GM18861 (cell line): ENCODE measurements around the gene LBX2.

Experiments used
- ATAC-seq: cut with Tn5 transposase; IDR thresholded peaks from one replicate; pipeline ENCODE4 v1.9.1; 2021; ENCODE audit not compliant: unreplicated experiment

The LBX2 gene

DNA sequence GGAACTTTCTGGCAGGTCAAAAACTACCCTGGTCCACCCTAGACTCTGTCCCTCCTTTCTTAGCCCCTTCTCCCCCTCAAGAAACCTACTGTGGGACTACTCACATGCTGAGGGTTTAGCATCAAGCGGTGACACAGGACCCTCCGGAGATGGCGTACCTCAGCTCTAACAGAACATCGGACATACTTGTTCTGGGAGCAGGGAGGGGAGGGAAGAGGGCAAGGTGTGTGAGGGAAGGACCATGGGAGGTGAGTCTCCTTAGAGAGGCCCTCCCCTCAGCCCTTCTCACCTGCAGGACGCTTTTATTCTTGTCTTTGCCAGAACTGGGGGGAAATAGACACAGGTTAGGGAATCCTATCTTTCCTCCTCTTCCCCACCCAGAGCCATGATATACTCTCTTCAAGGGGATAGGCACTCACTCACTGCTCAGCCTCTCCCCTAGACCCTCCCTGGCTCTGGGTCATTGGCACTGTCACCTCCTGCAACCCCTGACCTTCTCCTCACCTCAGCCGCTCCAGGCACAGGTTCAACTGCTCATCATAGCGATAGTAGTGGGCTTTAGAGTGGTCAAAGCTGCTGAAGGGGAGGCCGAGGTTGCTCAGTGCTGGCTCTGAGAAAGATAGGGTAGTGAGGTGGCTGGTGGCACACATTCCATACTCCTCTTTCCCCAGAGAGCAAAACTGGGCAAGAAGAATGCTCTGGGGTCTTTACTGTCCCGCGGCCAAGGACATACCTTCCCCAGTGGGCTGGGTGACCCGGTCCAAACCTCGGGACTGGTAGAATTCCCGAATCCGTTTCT lies 6.2 kb upstream of the LBX2 start:
- ATAC-seq = no peak

DNA sequence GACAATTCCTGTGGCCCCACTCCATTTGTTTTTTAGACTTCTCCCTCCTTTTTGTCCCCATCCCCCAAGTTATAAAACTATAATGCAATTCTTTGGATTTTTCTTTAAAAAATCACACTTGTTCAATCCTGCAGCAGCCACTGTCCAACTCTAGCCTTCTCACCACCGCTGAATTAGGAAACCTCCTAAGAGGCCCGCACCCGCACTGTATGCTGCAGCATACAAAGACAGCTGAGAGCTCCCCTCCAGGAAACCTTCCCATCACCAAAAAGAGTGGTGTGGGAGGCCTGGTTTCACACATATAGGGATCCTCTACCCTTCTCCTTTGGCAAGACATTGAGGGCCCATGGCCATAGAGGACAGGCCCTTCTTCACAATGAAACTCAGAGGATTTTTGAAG lies 5.2 kb upstream of the LBX2 start:
- no peak for ATAC-seq

DNA sequence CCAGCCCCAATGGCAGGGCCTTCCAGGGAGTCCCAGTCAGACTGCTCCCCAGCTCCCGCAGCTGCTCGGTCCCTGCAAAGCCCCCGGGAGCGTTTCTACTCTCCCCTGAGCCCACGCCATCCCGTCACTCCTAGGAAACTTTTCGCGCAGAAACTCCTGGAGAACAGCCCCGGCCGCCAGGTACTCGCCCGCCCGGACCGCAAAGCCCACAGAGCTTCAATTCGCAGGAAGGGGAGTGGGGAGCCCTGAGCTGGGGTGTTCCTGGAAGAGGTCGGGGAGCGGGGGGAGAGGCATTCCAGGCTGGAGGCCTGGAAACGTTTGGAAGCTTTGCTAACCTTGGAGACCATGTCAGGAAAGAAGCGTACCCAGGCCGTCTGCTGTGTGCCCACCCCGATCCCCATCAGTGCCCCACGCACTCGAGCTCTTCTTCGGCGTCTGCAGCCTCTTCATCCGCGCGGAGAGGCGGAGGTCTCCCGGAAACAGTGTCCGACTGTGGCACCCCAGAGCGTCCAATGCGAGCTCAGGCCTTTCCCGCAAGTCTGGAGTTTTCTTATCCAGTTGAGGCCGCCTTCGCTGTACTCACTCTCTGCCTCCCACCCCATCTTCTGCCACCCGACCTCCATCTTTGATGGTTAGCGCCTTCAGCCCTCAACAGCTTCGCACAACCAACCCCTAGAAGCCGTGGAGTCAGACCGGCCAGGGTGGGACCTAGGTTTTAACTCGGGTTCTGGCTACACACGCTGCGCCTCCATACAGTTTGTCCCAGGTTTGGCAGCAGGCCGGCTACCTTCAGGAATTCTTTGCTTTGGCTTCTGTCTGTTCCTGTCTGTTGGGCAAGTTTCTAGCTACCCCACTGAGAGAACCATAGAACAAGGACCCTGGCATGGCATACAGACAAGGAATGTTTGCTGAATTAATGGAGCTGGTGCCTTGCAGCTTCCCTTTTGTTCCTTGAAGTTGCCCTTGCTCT lies 4.4 kb upstream of the LBX2 start:
- no peak for ATAC-seq

DNA sequence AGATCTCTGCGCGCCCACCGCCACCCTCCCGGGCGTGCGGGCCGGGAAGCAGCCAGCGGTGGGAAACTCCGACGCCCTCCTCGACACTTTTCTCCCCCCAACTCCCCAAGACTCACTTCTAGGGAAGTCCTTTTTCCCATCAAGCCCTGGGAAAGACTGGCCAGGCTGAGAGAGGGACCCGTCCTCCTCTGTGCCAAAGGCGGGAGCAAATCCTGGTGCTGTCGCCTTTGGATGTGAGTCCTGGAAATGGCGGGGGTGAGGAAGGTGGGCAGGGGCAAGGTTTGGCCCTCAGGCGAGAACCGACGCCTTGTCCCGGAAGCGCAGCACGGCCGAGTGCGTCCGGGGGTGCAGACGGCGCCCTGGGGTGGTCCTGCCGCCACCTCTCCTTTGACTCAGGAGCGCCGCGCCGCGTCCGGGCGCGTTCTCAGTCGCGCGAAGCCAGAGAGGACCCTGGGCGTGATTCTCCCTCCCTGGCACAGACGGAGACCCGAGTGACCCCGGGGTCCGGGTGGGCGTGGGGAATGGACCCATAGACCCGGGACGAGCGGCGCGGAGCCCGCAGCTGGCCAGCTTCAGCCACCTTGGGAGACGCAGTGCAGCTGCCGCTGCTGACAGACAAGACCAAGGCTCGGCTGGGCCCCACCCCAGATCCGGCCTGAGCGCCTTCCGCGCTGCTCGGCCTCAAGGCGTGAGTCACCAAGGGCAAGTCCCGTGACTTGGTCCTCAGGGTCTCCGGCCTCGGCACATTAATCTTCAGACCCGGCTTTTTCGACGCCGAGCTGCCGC lies 3.5 kb upstream of the LBX2 start:
- ATAC-seq = peak; percentile 45

DNA sequence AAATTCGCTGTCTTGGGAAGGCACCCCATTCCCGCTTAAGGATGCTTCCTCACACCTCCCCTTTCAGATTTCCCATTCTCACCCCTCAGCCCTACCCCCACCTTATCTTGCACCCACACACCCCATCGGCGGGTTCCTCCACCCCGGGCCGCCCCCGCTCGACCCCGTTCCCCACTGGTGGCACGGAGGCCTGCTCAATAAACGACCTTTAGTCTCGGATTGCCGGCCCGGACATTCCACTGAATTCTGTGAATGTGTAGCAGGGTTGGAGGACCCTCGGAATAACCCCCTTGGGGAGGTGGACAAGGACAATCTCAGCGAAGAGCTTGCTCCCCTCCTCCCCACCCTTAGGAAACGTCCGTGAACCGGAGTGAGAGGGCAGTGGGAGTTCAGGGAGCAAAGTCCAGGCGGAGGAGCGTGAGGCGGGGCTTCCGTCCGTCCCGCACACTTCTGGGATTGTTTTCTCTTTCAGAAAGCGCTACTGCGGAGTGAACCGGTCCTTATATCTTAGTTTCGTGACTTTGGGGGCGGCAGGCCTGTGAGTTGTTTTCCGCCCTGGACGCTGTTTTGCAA lies 2.8 kb upstream of the LBX2 start:
- no peak for ATAC-seq

DNA sequence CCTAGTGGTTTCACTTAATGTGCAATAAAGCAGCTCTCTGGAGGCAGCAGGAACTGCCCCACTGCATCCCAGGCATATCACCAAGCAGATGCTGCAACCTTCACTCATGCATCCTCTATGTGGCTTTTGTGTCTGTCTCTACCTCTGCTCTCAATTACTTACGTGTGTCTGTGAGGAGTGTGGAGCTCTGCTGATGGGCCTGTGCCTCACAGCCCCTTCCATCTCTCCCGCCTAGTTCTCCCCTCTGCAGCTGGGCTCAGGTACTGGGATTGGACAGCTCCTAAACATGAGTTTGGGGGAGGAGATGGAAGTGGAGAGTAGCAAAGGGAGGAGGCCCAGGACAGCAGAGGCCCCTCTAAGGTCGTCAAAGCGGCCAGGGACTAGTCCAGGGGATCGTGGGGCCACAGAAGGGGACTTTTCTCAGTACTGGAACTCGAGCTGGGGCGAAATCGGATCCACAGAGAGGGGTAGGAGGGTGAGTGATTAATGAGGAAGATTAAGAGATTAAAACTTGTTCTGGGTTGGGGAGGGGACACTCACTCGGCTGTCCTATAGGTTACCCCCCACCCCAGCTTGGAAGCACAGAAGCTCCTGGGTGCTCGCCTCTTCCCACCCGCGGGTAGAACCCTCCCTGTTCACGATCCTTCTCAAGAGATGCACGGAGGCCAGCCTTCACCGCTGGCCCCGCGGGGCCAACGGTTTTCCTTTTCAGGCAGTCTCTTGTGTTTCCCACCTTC lies 2.1 kb upstream of the LBX2 start:
- no peak for ATAC-seq

DNA sequence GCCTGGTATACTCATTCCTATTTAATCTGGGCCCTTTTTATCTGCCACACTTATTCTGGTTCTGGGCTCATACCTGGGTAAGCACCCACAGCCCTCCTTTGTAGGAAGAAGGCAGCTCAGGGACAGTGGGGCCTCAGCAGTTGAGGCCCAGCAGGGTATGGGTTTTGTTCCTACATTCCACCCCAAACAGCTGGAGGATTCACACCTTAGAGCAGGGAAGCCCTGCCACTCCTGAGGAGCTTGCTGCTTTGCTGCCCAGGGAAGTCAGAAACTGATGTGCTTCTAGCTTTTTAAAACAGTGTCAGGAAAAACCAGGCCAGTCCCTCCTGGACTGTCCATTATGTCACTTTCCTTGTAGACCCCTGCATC lies 1.2 kb upstream of the LBX2 start:
- ATAC-seq = no peak

DNA sequence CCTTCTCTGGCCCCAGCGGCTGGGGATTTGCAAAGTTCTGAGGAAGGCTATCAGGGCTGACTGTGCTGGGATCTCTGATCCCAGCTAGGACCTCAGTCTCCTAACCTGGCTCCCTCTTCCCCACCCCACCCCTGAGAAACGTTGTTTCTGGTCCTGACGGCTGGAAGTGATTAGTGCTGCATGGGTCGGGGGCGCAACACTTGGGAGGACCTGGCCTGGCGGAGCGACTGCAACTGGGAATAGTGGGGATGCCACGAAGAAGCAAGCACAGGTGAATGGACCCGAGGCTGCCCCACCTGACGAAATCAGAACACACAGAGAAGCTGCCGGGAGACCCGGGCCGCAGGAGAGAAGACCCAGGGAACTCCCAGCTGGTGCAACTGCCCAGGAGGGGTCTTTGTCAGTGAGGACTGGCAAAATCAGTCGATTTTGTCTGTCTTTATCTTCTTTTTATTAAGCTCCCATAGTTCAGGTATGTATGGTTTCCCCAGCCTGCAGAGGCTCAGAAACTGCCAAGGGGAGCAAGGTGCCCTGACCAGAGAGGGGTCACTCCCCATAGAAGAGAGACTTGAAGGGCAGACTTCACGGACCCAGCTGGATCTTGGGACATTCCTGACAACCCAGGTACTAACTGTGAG lies 656 bp upstream of the LBX2 start:
- ATAC-seq = no peak

DNA sequence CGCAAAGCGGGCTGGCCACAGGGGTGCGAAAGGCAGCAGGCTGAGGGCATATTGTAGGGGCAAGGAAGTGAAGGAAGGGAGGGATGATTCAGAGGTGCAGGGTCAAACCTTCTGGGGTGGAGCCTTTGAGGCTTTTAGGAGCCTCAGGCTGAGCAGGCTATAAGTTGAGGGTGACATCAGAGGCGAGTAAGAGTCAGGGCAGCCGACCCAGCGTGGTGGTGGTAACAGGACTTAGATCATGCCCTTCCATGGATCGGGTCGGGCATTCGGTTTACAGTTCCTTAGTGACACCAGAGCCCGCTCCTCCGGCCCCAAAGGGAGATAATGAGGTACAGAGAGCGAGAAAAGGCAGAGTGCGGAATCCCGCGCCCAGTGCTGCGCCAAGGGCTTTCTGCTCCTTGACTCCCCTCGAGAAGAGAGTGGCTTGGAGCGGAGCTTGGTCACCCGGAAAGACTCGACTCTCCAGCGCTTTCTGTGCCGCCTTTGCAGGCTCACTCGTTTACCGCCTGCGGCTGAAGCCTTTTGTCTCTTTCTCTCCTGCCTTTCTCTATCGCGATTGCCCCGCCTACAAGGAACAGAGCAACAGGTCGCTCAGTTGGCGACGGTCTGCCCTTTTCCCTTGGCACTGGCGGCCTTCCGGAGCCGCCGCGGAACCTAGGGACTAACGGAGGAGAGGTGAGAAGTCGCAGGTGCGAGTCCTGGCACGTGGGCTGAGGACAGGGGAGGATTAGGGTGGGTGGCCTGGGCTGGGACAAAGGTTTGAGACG lies 720 bp downstream of the LBX2 start:
- ATAC-seq = no peak

DNA sequence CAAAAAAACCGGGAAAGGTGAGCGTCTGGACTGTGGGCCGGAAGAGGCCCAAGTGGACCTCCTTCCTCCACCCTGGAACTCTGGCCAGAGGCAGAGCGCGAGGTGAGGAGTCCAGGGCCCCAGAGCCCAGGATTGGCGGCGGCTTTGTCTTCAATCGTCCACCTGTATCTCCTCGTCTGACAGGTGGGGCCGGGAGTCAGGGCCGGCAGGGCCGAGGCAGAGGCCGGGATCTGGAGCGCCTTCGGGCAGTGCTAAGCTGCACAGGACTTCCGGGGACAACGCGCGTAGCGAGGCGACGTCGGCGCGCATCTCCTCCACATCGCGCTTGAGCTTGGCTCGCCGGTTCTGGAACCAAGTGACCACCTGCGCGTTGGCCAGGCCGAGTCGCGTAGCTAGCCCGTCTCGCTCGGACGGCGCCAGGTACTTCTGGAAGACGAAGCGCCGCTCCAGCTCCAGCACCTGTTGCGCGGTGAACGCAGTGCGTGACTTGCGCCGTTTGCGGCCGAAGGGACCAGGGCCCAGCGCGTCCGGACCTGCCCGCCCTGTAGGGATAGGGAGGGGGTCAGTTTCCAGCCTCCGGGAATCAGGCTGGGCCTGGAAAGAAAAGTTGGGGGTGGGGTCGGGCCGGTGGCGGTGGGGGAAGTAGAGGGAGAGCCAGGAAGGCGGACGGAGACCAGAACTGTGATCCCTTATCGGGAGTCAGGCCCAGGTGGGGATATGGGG lies 1.5 kb downstream of the LBX2 start:
- ATAC-seq = no peak

DNA sequence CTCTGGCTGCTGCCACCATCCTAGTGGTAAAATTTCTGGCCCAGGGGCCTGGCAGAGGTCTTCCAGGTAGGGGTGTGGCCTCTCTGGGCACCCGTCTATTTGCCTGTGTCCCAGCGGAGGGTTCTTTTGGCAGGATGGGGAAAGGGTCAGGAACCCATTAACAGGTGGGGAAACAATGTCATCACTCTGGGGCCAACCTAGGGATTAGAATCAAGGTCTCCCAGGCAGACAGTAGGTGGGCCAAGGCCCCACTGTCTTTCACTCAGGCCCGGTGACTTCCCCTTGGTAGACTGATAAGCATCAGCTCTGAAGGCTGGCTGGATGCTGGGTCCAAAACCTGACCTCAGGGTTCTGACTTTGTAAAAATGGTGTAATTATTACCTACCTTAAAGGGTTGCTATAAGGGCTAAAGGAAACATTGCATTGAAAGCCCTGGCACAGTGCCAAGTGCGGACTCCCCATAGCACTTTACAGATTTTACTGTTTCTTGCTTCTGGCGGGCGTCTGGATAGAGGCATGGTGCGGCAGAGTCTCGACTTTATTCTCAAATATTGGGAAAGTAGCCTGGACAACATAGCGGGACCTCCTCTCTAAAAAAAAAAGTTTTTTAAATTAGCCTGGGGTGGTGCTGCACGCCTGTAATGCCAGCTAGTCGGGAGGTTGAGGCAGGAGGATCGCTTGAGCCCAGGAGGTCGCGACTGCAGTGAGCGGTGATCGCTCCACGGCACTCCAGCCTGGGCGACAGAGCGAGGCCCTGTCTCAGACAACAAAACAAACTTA lies 2.2 kb downstream of the LBX2 start:
- ATAC-seq = no peak

DNA sequence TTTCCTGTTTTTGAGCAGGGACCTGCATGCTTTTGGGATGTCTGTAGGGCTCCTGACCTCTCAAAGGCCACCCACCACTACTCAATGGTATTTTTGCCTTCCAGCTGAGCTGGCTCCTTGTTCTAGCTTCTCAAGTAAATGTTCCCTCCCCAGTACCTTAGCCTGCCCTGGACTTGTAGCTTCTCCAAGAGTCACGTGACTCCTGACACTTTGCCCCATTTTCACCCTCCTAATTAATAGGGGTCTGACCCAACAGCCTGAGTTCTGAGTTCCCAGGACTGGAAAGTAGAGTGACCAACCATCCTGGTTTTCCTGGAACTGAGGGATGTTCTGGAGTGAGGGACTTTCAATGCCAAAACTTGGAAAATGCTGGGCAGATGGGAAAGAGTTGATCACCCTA lies 4.0 kb downstream of the LBX2 start:
- ATAC-seq = no peak

DNA sequence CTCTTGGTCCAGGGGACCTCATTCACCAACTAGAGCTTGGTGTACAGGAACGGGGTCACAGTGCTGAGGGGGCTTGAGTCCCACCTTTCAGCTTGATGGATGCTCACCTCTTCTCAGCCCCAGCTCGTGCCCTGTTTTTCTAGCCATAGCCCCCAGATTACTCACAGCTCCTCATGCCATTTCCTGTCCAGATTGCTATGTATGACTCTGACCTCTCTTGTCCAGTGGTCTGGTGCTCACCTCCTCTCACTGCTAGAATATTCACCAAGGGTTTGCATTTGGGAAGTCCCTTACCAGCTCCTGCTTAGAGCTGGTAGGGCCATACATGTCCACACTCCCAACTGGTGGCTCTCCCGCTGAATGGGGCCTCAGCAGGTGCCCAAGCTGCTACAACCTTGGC lies 5.9 kb downstream of the LBX2 start:
- ATAC-seq = no peak

DNA sequence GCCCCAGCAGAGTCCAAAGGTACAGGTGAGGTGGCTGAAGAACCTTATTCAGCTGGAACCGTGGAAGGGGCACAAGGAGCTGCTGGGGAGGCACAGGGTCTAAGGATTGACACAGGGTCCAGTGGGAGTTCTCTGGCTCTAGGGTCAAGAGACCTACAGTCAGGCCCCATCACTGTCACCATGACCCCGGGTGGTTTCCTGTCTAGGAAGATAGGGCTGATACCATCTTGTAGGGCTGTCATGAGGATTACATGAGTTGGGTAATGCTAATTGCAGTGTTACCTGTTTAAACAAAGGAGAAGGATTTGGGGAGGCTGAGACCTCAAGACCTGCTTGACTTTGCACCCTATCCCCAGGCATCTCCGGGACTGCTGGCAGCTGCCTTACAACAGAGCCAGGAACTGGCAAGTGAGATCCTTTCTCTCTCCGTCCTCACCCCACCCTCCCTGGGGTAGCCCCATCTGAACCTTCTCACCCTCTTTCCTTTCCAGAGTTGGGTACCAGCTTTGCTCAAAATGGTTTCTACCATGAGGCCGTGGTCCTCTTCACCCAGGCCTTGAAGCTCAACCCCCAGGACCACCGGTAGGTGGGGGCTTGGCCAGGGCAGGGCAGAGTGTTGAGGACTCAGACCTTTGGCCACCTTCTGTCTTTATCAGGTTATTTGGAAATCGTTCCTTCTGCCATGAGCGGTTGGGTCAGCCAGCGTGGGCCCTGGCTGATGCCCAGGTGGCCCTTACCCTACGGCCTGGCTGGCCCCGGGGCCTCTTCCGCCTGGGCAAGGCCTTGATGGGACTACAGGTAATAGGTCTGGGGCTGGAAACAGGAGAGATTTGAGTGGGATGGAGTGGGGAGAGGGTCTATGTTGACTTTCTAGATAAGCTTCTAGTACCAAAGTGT lies 7.5 kb downstream of the LBX2 start:
- ATAC-seq = no peak

DNA sequence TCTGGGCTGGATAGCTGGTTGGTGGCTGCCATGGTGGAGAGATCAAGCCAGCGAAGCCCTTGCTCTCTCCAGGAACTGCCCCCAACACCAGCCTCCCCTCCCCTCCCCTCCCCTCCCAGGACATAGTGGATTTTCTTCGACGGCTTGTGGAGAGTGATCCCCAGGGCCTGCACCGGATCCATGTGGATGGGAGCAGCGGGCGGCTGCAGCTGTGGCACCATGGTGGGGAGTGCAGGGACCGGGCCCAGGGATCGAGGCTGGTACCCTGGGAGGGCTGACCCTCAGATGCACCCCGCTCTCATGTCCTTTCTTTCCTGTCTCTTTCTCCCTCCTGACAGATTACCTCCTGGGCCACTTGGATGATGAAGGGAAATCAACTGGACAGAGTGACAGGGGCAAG lies 9.5 kb downstream of the LBX2 start:
- no peak for ATAC-seq

DNA sequence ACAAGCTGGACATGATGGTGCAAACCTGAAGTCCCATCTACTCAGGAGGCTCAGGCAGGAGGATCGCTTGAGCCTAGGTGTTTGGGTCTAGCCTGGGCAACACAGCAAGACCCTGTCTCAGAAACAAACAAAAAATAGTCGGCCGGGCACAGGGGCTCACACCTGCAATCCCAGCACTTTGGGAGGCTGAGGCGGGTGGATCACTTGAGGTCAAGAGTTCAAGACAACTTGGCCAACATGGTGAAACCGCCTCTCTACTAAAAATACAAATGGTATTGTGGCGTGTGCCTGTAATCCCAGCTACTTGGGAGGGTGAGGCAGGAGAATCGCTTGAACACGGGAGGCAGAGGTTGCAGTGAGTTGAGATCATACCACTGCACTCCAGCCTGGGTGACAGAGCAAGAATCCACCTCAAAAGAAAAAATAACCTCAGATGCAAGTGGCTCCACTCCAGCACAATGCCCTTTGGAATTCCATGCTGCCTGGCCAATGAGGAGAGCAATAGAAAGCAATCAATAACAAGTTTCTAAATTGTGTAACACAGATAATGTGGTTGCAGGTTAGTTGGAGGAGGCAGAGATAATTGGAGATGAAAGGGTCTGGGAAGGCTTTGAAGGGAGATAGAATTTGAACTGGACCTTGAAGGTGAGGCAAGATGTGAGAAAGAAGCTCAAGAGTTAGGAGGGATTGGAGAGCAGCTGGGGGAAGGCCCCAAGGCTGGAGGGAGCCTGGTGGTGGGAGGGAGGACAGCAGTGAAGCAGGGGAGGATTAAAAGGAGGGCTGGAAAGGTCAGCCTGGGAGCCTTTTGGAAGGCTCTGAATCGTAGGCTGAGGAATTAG lies 10.5 kb downstream of the LBX2 start:
- ATAC-seq = no peak
